IMR-90 (cell line): ENCODE measurements around the gene PRRC1. TPM values are rescaled to one million over a fixed set of nuclear protein-coding genes. Genes with fewer than 3 reads are reported as not detected.

ENCODE experiments used
- ATAC-seq: fragments of 200-7000 bp; cut with Tn5 transposase; 2 replicates; pipeline ENCODE4 v1.9.1; 2020; ENCODE audit warnings: low read depth, mild to moderate bottlenecking, moderate library complexity
- BruUV-seq: library from RNA; stranded (reverse); fragments of 400-500 nt; replicated peaks from 2 replicates; lab custom pipeline; 2021; lab: Mats Ljungman, UMichigan
- CTCF ChIA-PET: fragments of 300-600 bp; formaldehyde crosslinking; extraction: SDS; loops from one replicate; lab custom pipeline; 2021; ENCODE audit warnings: antibody characterized with exemption; lab: Yijun Ruan, JAX
- POLR2A ChIA-PET: fragments of 300-600 bp; sonication (Branson Sonifier 250); formaldehyde crosslinking; loops from one replicate; lab custom pipeline; 2022; ENCODE audit warnings: antibody characterized with exemption; ENCODE audit not compliant: unreplicated experiment; lab: Charles Lee
- DNase-seq: peaks from one replicate; pipeline ENCODE4 v3.0.0; 2013
- H2AFZ ChIP-seq: replicated peaks from 2 replicates; pipeline ENCODE3; 2013; ENCODE audit warnings: low read length, mild to moderate bottlenecking; ENCODE audit not compliant: poor library complexity
- H2AK5ac ChIP-seq: 2 replicates; pipeline ENCODE4 v1.6.1; 2013; ENCODE audit warnings: low read depth, low read length, inconsistent platforms
- H2AK9ac ChIP-seq: replicated peaks from 2 replicates; pipeline ENCODE3; 2013; ENCODE audit warnings: mild to moderate bottlenecking, low read depth, low read length, moderate library complexity; ENCODE audit not compliant: poor library complexity
- H2BK120ac ChIP-seq: 2 replicates; pipeline ENCODE4 v1.6.1; 2013; ENCODE audit warnings: low read depth, low read length, inconsistent platforms
- H2BK15ac ChIP-seq: 3 replicates; pipeline ENCODE4 v1.6.1; 2013; ENCODE audit warnings: low read depth, low read length, inconsistent platforms
- H2BK20ac ChIP-seq: 2 replicates; pipeline ENCODE4 v1.6.1; 2013; ENCODE audit warnings: low read depth, mild to moderate bottlenecking, inconsistent platforms, low read length, moderate library complexity
- H2BK5ac ChIP-seq: 2 replicates; pipeline ENCODE4 v1.6.1; 2013; ENCODE audit warnings: mild to moderate bottlenecking, low read depth, low read length, inconsistent platforms; ENCODE audit not compliant: poor library complexity, severe bottlenecking
- H3K14ac ChIP-seq: replicated peaks from 2 replicates; pipeline ENCODE4 v1.6.1; 2013; ENCODE audit warnings: low read depth, low read length, inconsistent platforms
- H3K18ac ChIP-seq: 2 replicates; pipeline ENCODE4 v1.6.1; 2013; ENCODE audit warnings: low read depth, low read length, control low read depth
- H3K23ac ChIP-seq: 2 replicates; pipeline ENCODE4 v1.6.1; 2013; ENCODE audit warnings: low read depth, low read length, inconsistent platforms
- H3K27ac ChIP-seq: 2 replicates; pipeline ENCODE4 v1.5.1; 2013; ENCODE audit warnings: mild to moderate bottlenecking, control low read depth, low read length; ENCODE audit not compliant: insufficient read depth
- H3K27me3 ChIP-seq: 2 replicates; pipeline ENCODE4 v1.6.1; 2013; ENCODE audit warnings: low read length; ENCODE audit not compliant: control insufficient read depth, insufficient read depth
- H3K36me3 ChIP-seq: 2 replicates; pipeline ENCODE4 v1.6.1; 2013; ENCODE audit warnings: low read length, mixed read lengths; ENCODE audit not compliant: control insufficient read depth, insufficient read depth
- H3K4ac ChIP-seq: 2 replicates; pipeline ENCODE4 v1.6.1; 2013; ENCODE audit warnings: low read depth, low read length, inconsistent platforms
- H3K4me1 ChIP-seq: 2 replicates; pipeline ENCODE4 v1.6.1; 2013; ENCODE audit warnings: low read length, mixed read lengths; ENCODE audit not compliant: control insufficient read depth, insufficient read depth
- H3K4me2 ChIP-seq: 2 replicates; pipeline ENCODE4 v1.6.1; 2013; ENCODE audit warnings: low read depth, mild to moderate bottlenecking, control low read depth, low read length, moderate library complexity
- H3K4me3 ChIP-seq: 2 replicates; pipeline ENCODE4 v1.5.1; 2013; ENCODE audit warnings: low read depth, mild to moderate bottlenecking, control low read depth, low read length, moderate library complexity; ENCODE audit not compliant: insufficient read depth
- H3K56ac ChIP-seq: 2 replicates; pipeline ENCODE4 v1.6.1; 2013; ENCODE audit warnings: low read length, inconsistent platforms; ENCODE audit not compliant: insufficient read depth; ENCODE audit errors: extremely low read depth
- H3K79me1 ChIP-seq, 2 experiments: 2 replicates each; pipeline ENCODE4 v1.6.1; 2013; ENCODE audit warnings: low read length in 2 of 2, inconsistent platforms in 1 of 2, low read depth in 1 of 2
- H3K9ac ChIP-seq: 2 replicates; pipeline ENCODE4 v1.6.1; 2013; ENCODE audit warnings: low read depth, low read length, control low read depth
- H3K9me1 ChIP-seq: 2 replicates; pipeline ENCODE4 v1.6.1; 2013; ENCODE audit warnings: low read length, inconsistent platforms; ENCODE audit not compliant: insufficient read depth
- H3K9me3 ChIP-seq: 2 replicates; pipeline ENCODE4 v1.6.1; 2013; ENCODE audit warnings: low read length; ENCODE audit not compliant: control insufficient read depth, insufficient read depth
- H4K20me1 ChIP-seq: 2 replicates; pipeline ENCODE4 v1.6.1; 2013; ENCODE audit warnings: low read length, inconsistent platforms; ENCODE audit not compliant: insufficient read depth
- H4K5ac ChIP-seq: 2 replicates; pipeline ENCODE4 v1.6.1; 2013; ENCODE audit warnings: mild to moderate bottlenecking, low read depth, low read length, control low read depth
- H4K8ac ChIP-seq, 2 experiments: 2 replicates each; pipeline ENCODE4 v1.6.1; 2013; ENCODE audit warnings: low read depth in 2 of 2, low read length in 2 of 2, control low read depth in 1 of 2, inconsistent platforms in 1 of 2
- H4K91ac ChIP-seq: 2 replicates; pipeline ENCODE4 v1.6.1; 2013; ENCODE audit warnings: low read depth, low read length, inconsistent platforms; ENCODE audit not compliant: insufficient read depth
- BHLHE40 ChIP-seq: fragments of 150-350 bp; IDR thresholded peaks from 2 replicates; pipeline ENCODE4 v1.6.1; 2016; ENCODE audit warnings: mild to moderate bottlenecking, low read depth, low read length
- CEBPB ChIP-seq: IDR thresholded peaks from 2 replicates; pipeline ENCODE4 v1.6.1; 2012; ENCODE audit warnings: low read depth, low read length, improper control_type of control experiment
- CHD1 ChIP-seq: IDR thresholded peaks from 2 replicates; pipeline ENCODE4 v1.6.1; 2012; ENCODE audit warnings: low read depth, low read length, improper control_type of control experiment
- CTCF ChIP-seq: conservative IDR thresholded peaks from 2 replicates; pipeline ENCODE4 v1.5.1; 2012; ENCODE audit warnings: mild to moderate bottlenecking, low read depth, low read length, improper control_type of control experiment
- ELK1 ChIP-seq: fragments of 150-350 bp; IDR thresholded peaks from 2 replicates; pipeline ENCODE4 v1.6.1; 2016; ENCODE audit warnings: low read depth, mild to moderate bottlenecking, low read length, moderate library complexity, borderline replicate concordance
- FOS ChIP-seq: fragments of 150-350 bp; IDR thresholded peaks from 2 replicates; pipeline ENCODE4 v1.6.1; 2016; ENCODE audit warnings: low read depth, low read length
- MAFK ChIP-seq: IDR thresholded peaks from 2 replicates; pipeline ENCODE4 v1.6.1; 2012; ENCODE audit warnings: low read depth, low read length, improper control_type of control experiment
- MAZ ChIP-seq: IDR thresholded peaks from 2 replicates; pipeline ENCODE4 v1.6.1; 2012; ENCODE audit warnings: low read depth, mild to moderate bottlenecking, low read length, improper control_type of control experiment, moderate library complexity, borderline replicate concordance
- MXI1 ChIP-seq: IDR thresholded peaks from 2 replicates; pipeline ENCODE4 v1.6.1; 2012; ENCODE audit warnings: low read depth, mild to moderate bottlenecking, low read length, moderate library complexity, borderline replicate concordance
- NFE2L2 ChIP-seq: fragments of 150-350 bp; IDR thresholded peaks from 2 replicates; pipeline ENCODE4 v1.6.1; 2016; ENCODE audit warnings: low read depth, mild to moderate bottlenecking, low read length
- POLR2A ChIP-seq: IDR thresholded peaks from 2 replicates; pipeline ENCODE4 v1.6.1; 2012; ENCODE audit warnings: mild to moderate bottlenecking, low read depth, low read length
- RAD21 ChIP-seq: IDR thresholded peaks from 2 replicates; pipeline ENCODE4 v1.6.1; 2012; ENCODE audit warnings: low read length, improper control_type of control experiment
- RCOR1 ChIP-seq: IDR thresholded peaks from 2 replicates; pipeline ENCODE4 v1.6.1; 2012; ENCODE audit warnings: mild to moderate bottlenecking, low read length, improper control_type of control experiment; ENCODE audit not compliant: insufficient replicate concordance
- RFX5 ChIP-seq: IDR thresholded peaks from 2 replicates; pipeline ENCODE4 v1.8.0; 2012; ENCODE audit warnings: low read depth, mild to moderate bottlenecking, low read length, moderate library complexity
- SMC3 ChIP-seq: fragments of 150-350 bp; IDR thresholded peaks from 2 replicates; pipeline ENCODE4 v1.6.1; 2016; ENCODE audit warnings: low read depth, mild to moderate bottlenecking, antibody characterized with exemption, low read length, moderate library complexity
- WGBS, 2 experiments: methylation state at CpG; one replicate each; pipeline versions ENCODE4 v1.1.5 to v1.1.7; 2013; ENCODE audit warnings: missing lambda C conversion rate in 2 of 2; ENCODE audit not compliant: insufficient read length in 1 of 2; ENCODE audit errors: extremely low coverage in 2 of 2; 5-methylcytosine and 5-hydroxymethylcytosine counted together
- dilution Hi-C: fragments of 300-500 bp; cut with HindIII; formaldehyde crosslinking; loops from one replicate; pipeline ENCODE4 v1.14.3; 2018; ENCODE audit warnings: low sequenced_read_pairs; ENCODE audit not compliant: unreplicated experiment
- in situ Hi-C: fragments of 300-500 bp; cut with MboI; formaldehyde crosslinking; loops from 3 replicates; pipeline ENCODE4 v1.14.3; 2019; ENCODE audit warnings: low sequenced_read_pairs, inconsistent platforms, mixed read lengths
- intact Hi-C: fragments of 100-400 bp; cut with micrococcal nuclease; formaldehyde crosslinking; loops from 2 replicates; pipeline ENCODE4 v1.10.0; 2022
- polyA plus RNA-seq, 3 experiments: library from polyadenylated mRNA; depleted of rRNA; stranded (reverse); fragments of >200 nt; gene quantifications; 2 replicates each; pipeline ENCODE4 v1.2.3, GENCODE V29; 2012; ENCODE audit warnings: low replicate concordance in 1 of 3
- total RNA-seq: library from RNA; depleted of rRNA; stranded (reverse); fragments of >200 nt; gene quantifications from 2 replicates; pipeline ENCODE4 v1.2.3, GENCODE V29; 2012
- TF ChIP-seq, protein P1 (sequence below): fragments of 150-350 bp; IDR thresholded peaks from 2 replicates; pipeline ENCODE4 v1.6.1; 2017; ENCODE audit warnings: mild to moderate bottlenecking, antibody characterized with exemption, low read length, low read depth

PRRC1 gene
- total and polyA plus RNA-seq, 2 of the 4 experiments (the other 2 are of a cell fraction), result 46.8 to 63.1 TPM

DNA sequence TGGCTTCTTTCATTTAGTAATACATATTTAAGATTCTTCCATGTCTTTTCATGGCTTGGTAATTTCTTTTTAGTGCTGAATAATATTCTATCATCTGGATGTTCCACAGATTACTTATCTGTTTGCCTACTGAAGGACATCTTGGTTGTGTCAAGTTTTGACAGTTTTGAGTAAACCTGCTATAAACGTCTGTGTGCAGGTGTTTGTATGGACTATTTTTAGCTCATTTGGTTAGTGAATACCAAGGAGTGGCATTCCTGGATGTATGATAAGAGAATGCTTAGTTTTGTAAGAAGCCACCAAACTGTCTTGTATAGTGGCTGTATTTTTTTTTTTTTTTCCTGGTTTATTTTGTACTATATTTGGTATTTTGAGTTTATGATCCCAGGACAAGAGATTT is 38.4 kb downstream of the PRRC1 start:
- Histone ChIP-seq H2BK5ac (no peak overlapping the region), H3K4me2 (no peak overlapping the region), H3K27me3 (no peaks in the 10 kb centered on the region), H4K5ac (no peak overlapping the region), H3K4me1 (0 out of 2 replicates have a peak, but pooled peaks cover 3% of the 10 kb centered on the region), H3K18ac (no peak overlapping the region), H2BK15ac (no peak overlapping the region), H3K4ac (no peak overlapping the region), H3K56ac (no peak overlapping the region), H3K9ac (no peak overlapping the region), H4K91ac (no peak overlapping the region), H2BK120ac (no peak overlapping the region), H3K23ac (no peak overlapping the region), H3K9me3 (no peaks in the 10 kb centered on the region), H3K14ac (no peak overlapping the region), H2BK20ac (no peak overlapping the region), H2AFZ (no peak overlapping the region), H3K4me3 (no peak overlapping the region), H3K27ac (no peak overlapping the region), H3K36me3 (peaks cover 16% of the 10 kb centered on the region), H3K9me1 (no peaks in the 10 kb centered on the region; the same call in none of the 2 replicates), H3K79me1 (peaks cover 4 to 15% of the 10 kb centered on the region in 2 experiments), H2AK9ac (no peak overlapping the region), H4K20me1 (no peaks in the 10 kb centered on the region), H4K8ac (no peak overlapping the region), H2AK5ac (no peak overlapping the region)
- WGBS, 2 experiments, result no CpG with 5 or more reads among the region's 1 CpG
- dilution Hi-C loops, result no loop called here
- ATAC-seq (no peak), DNase-seq (no peak)
- ChIA-PET CTCF (interaction anchor here (0.6 kb wide), 1 partner anchor 31 kb away, joined by 5 read pairs; no protein-coding TSS in a partner anchor), POLR2A (no interaction called here)
- BruUV-seq, result no TSS peak
- in situ Hi-C loops, result loop anchor here (25.0 kb wide), 2 partner anchors 331 to 931 kb away; no protein-coding TSS in a partner anchor
- intact Hi-C loops, result no loop called here
- TF ChIP-seq RAD21 (no peak), RFX5 (no peak), MAFK (no peak), CTCF (no peak), ELK1 (no peak), RCOR1 (no peak), POLR2A (no peak), MXI1 (no peak), CHD1 (no peak), CEBPB (no peak), NFE2L2 (no peak), MAZ (no peak), SMC3 (no peak), BHLHE40 (no peak), FOS (no peak)
- TF ChIP-seq, protein P1, sequence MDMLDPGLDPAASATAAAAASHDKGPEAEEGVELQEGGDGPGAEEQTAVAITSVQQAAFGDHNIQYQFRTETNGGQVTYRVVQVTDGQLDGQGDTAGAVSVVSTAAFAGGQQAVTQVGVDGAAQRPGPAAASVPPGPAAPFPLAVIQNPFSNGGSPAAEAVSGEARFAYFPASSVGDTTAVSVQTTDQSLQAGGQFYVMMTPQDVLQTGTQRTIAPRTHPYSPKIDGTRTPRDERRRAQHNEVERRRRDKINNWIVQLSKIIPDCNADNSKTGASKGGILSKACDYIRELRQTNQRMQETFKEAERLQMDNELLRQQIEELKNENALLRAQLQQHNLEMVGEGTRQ, result no peak
